WERI-Rb-1 (cell line): ENCODE results near the gene CAPN14.

ENCODE experiments used
- DNase-seq: peaks from one replicate; pipeline ENCODE4 v3.0.0-alpha.2; 2020
- H3K27ac ChIP-seq: fragments of 250-450 bp; sonication (Bioruptor Pico); 2 replicates; pipeline ENCODE4 v1.5.1; 2020; ENCODE audit warnings: mild to moderate bottlenecking, moderate library complexity
- H3K27me3 ChIP-seq: fragments of 250-450 bp; sonication (Bioruptor Pico); 2 replicates; pipeline ENCODE4 v1.5.1; 2021; ENCODE audit warnings: mild to moderate bottlenecking, low read depth, moderate library complexity; ENCODE audit not compliant: insufficient read depth, severe bottlenecking
- H3K36me3 ChIP-seq: fragments of 250-450 bp; sonication (Bioruptor Pico); 2 replicates; pipeline ENCODE4 v1.5.1; 2020; ENCODE audit warnings: mild to moderate bottlenecking, moderate library complexity
- H3K4me3 ChIP-seq: 2 replicates; pipeline ENCODE4 v1.5.1; 2011; ENCODE audit warnings: low read depth, mild to moderate bottlenecking, control low read depth, low read length
- H3K9me3 ChIP-seq: fragments of 250-450 bp; sonication (Bioruptor Pico); 2 replicates; pipeline ENCODE4 v1.5.1; 2021; ENCODE audit warnings: mild to moderate bottlenecking, moderate library complexity; ENCODE audit not compliant: severe bottlenecking
- CTCF ChIP-seq: IDR thresholded peaks from 2 replicates; pipeline ENCODE4 v1.5.1; 2011; ENCODE audit warnings: low read depth, mild to moderate bottlenecking, control low read depth, inconsistent platforms, low read length

Gene CAPN14

GRCh38 chr2:31259075-31259474, 41.8 kb upstream of the CAPN14 start:
- no peak overlapping the region for H3K27ac ChIP-seq
- no peaks in the 10 kb centered on the region for H3K27me3 ChIP-seq
- no peak overlapping the region for H3K4me3 ChIP-seq
- H3K9me3 ChIP-seq: no peaks in the 10 kb centered on the region
- TF ChIP-seq CTCF: no peak
- no peak for DNase-seq
- H3K36me3 ChIP-seq: no peaks in the 10 kb centered on the region

GRCh38 chr2:31258351-31258750, 41.0 kb upstream of the CAPN14 start:
- Histone ChIP-seq H3K9me3 (no peaks in the 10 kb centered on the region), H3K36me3 (no peaks in the 10 kb centered on the region), H3K4me3 (no peak overlapping the region), H3K27me3 (no peaks in the 10 kb centered on the region), H3K27ac (no peak overlapping the region)
- no peak for TF ChIP-seq CTCF
- no peak for DNase-seq

GRCh38 chr2:31256611-31257382, 39.5 kb upstream of the CAPN14 start:
- Histone ChIP-seq H3K36me3 (no peaks in the 10 kb centered on the region), H3K4me3 (no peak overlapping the region), H3K27me3 (no peaks in the 10 kb centered on the region), H3K9me3 (no peaks in the 10 kb centered on the region), H3K27ac (peak overlapping the region; percentile 76)
- TF ChIP-seq CTCF: no peak
- DNase-seq: peak; percentile 86

GRCh38 chr2:31255911-31256571, 38.7 kb upstream of the CAPN14 start:
- DNase-seq: no peak
- H3K4me3 ChIP-seq: no peak overlapping the region
- H3K9me3 ChIP-seq: no peaks in the 10 kb centered on the region
- no peaks in the 10 kb centered on the region for H3K27me3 ChIP-seq
- no peaks in the 10 kb centered on the region for H3K36me3 ChIP-seq
- H3K27ac ChIP-seq: peak overlapping the region; percentile 76
- no peak for TF ChIP-seq CTCF

GRCh38 chr2:31254237-31255203, 37.2 kb upstream of the CAPN14 start:
- Histone ChIP-seq H3K9me3 (no peaks in the 10 kb centered on the region), H3K36me3 (no peaks in the 10 kb centered on the region; the same call in 1 of the 2 replicates), H3K27ac (peak overlapping the region; percentile 76), H3K27me3 (no peaks in the 10 kb centered on the region), H3K4me3 (no peak overlapping the region)
- DNase-seq: peak; percentile 83
- no peak for TF ChIP-seq CTCF
